HFF-Myc (cell line): ENCODE data around the gene NLRP5.

ENCODE experiments used
- DNase-seq: peaks from one replicate; pipeline ENCODE4 v3.0.0-alpha.2; 2011; ENCODE audit warnings: low read depth; ENCODE audit errors: extremely low read depth
- H3K4me3 ChIP-seq: replicated peaks from 2 replicates; pipeline ENCODE4 v1.5.1; 2011; ENCODE audit warnings: low read depth, mild to moderate bottlenecking, control low read depth, low read length
- TF ChIP-seq, protein P1 (sequence below): IDR thresholded peaks from 2 replicates; pipeline ENCODE4 v1.5.1; 2012; ENCODE audit warnings: mild to moderate bottlenecking, low read depth, low read length, control low read depth; ENCODE audit errors: missing control alignments

NLRP5 gene

DNA sequence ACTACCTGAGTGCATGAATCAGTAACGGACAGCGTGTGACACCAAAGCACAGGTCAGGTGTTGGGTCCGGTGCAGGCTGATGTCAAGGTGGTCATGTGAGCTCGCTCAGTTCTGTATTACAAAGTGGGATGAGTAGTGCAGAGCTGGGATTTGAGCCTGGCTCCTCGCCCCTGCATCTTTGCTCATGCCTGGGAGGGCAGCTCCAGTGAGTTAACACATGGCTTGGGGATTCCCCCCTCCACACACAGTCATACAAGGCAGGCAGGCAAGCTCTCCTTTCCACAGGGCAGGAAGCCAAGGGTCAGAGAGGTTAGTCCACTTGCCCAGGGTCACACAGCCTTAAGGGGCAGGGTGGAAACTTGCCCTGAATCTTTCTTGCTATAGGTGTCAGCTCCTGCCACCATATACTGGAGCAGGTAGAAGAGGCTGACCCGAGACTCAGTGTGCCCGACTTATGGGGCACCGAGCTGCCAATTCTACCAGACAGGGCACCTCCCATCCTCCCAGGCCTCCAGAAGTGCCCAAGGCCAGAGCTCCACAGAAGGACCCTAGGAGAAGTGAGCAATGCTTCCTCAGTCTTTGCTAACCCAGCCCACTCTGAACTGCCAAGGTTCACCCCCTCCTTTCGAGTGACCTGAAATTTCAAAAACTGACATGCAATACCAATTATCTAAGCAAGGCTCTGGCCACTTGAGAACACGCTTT is 99.1 kb downstream of the NLRP5 start:
- TF ChIP-seq, protein P1, sequence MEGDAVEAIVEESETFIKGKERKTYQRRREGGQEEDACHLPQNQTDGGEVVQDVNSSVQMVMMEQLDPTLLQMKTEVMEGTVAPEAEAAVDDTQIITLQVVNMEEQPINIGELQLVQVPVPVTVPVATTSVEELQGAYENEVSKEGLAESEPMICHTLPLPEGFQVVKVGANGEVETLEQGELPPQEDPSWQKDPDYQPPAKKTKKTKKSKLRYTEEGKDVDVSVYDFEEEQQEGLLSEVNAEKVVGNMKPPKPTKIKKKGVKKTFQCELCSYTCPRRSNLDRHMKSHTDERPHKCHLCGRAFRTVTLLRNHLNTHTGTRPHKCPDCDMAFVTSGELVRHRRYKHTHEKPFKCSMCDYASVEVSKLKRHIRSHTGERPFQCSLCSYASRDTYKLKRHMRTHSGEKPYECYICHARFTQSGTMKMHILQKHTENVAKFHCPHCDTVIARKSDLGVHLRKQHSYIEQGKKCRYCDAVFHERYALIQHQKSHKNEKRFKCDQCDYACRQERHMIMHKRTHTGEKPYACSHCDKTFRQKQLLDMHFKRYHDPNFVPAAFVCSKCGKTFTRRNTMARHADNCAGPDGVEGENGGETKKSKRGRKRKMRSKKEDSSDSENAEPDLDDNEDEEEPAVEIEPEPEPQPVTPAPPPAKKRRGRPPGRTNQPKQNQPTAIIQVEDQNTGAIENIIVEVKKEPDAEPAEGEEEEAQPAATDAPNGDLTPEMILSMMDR, result no peak
- DNase-seq, result no peak
- H3K4me3 ChIP-seq, result no peak overlapping the region

DNA sequence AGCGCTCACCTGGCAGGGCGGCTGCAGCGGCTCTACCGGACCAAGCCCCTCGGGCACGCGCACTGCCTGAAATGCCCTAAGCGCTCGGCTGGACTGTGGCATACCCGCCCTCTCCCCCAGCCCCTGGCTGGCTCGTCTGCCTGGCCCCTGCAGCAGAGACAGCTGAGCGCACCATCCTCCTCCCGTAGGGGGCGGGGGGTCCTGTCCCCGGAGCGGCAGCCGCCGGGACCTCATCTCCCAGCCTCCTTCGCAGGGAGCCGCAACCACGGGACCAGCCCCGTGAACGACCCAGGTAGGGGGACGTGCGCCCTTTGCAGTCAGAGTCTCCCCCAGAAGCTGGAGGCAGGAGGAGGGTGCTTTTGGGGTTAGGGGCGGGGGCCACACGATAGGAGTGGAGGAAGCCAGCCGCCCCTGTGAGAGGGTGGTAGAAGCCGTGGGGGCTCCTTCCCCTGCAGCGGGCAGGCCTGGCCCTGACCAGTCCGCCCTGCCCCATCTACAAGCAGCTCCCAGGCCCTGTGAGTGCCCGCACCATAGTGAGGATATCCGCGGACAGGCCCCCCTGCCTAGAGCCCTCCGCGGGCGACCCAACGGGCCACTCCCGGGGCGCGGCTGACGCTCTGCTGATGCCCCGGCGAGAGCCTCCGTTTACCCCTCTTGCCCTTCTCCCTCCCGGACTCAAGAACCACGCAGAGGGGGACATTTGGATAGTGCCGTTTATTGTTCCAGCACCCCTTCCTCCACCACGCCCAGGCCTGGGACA is 100.3 kb downstream of the NLRP5 start:
- TF ChIP-seq, protein P1, result no peak
- DNase-seq, result no peak
- H3K4me3 ChIP-seq, result no peak overlapping the region

DNA sequence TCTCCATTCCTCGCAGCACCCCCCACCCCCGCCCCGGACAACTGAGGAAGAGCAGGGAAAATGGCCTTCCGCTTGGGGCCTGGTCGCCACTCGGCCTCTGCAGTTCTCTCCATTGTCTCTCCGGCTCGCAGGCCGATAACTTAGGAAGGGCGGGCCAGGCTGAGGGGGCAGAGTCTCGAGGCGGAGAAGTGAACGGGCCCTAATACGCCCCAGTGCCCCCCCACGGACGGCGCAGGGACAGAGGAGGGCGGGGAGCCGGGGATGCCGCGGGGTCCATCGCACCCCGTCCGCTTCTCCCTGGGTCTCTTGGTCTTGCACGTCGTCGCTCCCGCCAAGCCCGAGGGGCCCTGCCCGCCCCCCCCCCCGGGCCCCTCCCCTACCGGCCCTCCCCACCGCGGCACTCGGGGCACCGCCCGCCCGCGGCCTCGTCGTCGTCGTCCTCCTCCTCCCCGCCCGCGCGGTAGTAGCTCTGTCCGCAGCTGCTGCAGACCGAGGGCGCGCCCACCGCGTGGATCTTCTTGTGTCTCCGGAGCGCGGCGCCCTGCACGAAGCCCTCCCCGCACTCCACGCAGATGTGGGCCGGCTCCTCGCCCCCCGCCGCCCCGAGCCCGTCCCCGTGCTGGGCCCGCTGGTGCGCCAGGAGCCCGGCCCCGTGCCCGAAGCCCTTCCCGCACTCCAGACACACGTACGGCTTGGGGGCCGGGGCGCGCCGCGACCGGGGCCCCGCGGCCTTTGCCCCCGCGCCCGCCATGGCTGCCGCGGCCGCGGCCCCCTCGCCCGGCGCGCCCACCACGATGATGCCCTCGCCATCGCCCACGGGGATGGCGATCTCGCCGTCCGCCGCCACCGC is 101.3 kb downstream of the NLRP5 start:
- no peak for DNase-seq
- no peak overlapping the region for H3K4me3 ChIP-seq
- TF ChIP-seq, protein P1, result no peak

DNA sequence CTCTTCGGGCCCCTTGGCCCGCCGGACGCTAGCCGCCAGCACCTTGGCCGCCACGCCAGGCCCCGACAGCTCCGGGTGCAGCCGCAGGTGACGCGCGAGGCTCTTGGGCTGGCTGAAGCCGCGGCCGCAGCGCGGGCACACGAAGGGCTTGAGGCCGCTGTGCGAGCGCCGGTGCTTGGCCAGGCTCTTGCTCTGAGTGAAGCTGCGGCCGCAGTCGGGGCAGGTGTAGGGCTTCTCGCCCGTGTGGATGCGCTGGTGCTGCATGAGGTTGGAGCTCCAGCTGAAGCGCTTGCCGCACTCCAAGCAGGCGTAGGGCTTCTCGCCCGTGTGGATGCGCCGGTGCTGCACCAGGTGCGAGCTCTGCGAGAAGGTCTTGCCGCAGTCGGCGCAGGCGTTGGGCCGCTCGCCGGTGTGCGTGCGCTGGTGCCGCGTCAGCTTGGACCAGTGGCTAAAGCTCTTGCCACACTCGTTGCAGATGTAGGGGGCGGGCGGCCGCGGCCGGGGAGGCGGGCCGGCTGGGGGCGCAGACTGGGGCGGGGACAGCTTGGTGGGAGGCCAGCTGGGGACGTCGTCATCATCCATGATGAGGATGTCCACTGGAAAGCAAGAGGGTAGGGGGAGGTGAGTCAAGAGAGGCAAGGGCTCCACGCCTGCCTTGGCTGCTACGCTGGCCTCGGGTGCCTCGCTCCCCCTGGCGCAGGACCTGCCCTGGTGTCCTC is 102.1 kb downstream of the NLRP5 start:
- no peak for DNase-seq
- no peak overlapping the region for H3K4me3 ChIP-seq
- TF ChIP-seq, protein P1, result no peak

DNA sequence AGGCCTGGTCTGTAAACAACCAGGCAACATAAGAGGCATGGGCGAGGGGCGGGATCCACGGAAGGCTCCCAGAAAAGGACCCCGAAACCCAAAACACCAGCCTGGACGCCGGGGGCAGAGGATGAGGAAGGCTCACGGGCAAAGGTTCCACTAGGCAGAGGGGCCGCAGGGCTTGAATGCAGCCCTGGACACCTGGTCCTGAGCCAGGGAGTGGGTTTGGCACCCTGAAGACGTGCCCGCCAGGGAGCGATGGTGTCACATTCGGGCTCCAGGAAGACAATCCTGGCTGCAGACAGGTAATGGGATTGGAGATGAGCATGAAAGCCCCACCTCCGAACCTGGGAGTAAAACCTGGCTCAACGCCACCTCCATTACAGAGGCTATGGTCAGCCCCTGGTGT is 102.8 kb downstream of the NLRP5 start:
- no peak for DNase-seq
- TF ChIP-seq, protein P1, result no peak
- no peak overlapping the region for H3K4me3 ChIP-seq

DNA sequence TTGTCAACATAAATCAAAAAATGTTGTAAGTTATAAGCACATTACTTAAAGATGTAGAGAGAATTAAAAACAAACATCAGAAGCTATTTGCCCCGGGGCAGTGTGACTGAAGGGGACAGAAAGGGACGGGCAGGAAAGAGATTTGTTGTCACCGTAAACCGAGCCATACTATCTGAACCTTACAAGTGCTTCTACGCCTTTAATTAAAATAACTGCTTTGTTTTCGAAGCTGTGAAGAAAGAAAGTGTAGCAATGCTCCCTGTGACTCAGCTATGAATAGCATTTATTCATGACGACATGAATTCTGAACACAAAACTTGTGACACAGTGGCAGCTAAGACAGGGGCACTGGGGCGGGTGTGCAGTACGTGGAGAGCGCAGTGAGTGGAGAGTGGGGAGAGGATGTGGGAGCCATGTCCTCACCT is 104.5 kb downstream of the NLRP5 start:
- no peak overlapping the region for H3K4me3 ChIP-seq
- TF ChIP-seq, protein P1, result no peak
- DNase-seq, result no peak
